ENCODE measurements around the gene PFKFB1. TPM values are rescaled to one million over a fixed set of nuclear protein-coding genes. Genes with fewer than 3 reads are reported as not detected.

Gene PFKFB1
- total and polyA plus RNA-seq, 4 donors = 2.9 to 19.2 (median 7.3) TPM

DNA sequence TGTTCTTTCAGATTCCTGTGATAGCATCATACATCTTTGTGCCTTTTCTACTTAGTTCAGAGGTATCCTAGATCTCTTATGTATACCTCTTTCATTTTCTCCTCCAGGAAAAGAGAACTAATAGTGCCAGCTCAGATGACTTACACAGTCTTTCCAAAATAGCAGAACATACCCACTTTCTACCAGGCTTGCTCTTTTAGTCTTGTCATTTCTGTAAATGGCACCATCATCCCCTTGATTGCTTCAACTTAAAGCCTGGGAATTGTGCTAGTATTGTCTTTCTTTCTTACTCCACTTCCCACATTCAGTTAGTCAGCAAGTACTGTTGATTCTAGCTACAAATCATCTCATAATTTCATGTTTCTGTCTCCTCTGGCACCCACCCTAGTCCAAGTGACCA is 11.3 kb upstream of the PFKFB1 start:
- no peak overlapping the region for H3K9ac ChIP-seq (ENCODE audit: low read depth in 1 of 2, low read length in 2 of 2)
- no peak for DNase-seq (ENCODE audit: low spot score)
- no peak overlapping the region for H3K27ac ChIP-seq (ENCODE audit: low read depth in 1 of 2, low read length in 2 of 2)
- peaks cover 23 to 36% (median 30%) of the 10 kb centered on the region in 4 donors for H3K4me1 ChIP-seq (ENCODE audit: control insufficient read depth in 4 of 4, insufficient read depth in 4 of 4, low read length in 3 of 4)
- H3K4me3 ChIP-seq (ENCODE audit: low read depth in 1 of 3, low read length in 3 of 3) = no peak overlapping the region
- H3K9me3 ChIP-seq (ENCODE audit: control insufficient read depth in 4 of 4, low read length in 3 of 4) = no peaks in the 10 kb centered on the region
- H3K27me3 ChIP-seq (ENCODE audit: control insufficient read depth in 4 of 4, insufficient read depth in 4 of 4, low read length in 3 of 4) = no peaks in the 10 kb centered on the region
- H3K36me3 ChIP-seq (ENCODE audit: control insufficient read depth in 4 of 4, insufficient read depth in 3 of 4, low read depth in 1 of 4, low read length in 3 of 4) = peaks cover 3 to 13% (median 3%) of the 10 kb centered on the region in 4 donors
- TF ChIP-seq RXRA (IDR thresholded peaks at IDR 0.05) = no peak
- TF ChIP-seq FOXA1 (IDR thresholded peaks at IDR 0.05) = no peak
- TF ChIP-seq YY1 (IDR thresholded peaks at IDR 0.05) = no peak
- TF ChIP-seq, protein P1, sequence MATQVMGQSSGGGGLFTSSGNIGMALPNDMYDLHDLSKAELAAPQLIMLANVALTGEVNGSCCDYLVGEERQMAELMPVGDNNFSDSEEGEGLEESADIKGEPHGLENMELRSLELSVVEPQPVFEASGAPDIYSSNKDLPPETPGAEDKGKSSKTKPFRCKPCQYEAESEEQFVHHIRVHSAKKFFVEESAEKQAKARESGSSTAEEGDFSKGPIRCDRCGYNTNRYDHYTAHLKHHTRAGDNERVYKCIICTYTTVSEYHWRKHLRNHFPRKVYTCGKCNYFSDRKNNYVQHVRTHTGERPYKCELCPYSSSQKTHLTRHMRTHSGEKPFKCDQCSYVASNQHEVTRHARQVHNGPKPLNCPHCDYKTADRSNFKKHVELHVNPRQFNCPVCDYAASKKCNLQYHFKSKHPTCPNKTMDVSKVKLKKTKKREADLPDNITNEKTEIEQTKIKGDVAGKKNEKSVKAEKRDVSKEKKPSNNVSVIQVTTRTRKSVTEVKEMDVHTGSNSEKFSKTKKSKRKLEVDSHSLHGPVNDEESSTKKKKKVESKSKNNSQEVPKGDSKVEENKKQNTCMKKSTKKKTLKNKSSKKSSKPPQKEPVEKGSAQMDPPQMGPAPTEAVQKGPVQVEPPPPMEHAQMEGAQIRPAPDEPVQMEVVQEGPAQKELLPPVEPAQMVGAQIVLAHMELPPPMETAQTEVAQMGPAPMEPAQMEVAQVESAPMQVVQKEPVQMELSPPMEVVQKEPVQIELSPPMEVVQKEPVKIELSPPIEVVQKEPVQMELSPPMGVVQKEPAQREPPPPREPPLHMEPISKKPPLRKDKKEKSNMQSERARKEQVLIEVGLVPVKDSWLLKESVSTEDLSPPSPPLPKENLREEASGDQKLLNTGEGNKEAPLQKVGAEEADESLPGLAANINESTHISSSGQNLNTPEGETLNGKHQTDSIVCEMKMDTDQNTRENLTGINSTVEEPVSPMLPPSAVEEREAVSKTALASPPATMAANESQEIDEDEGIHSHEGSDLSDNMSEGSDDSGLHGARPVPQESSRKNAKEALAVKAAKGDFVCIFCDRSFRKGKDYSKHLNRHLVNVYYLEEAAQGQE (IDR thresholded peaks at IDR 0.05) = no peak
- TF ChIP-seq GABPA (IDR thresholded peaks at IDR 0.05 in 1 of 2, conservative IDR thresholded peaks at IDR 0.05 in 1 of 2) = no peak
- TF ChIP-seq, protein P2, sequence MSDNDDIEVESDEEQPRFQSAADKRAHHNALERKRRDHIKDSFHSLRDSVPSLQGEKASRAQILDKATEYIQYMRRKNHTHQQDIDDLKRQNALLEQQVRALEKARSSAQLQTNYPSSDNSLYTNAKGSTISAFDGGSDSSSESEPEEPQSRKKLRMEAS (IDR thresholded peaks at IDR 0.05) = no peak
- TF ChIP-seq FOXA2 (IDR thresholded peaks at IDR 0.05) = no peak
- TF ChIP-seq, protein P3, sequence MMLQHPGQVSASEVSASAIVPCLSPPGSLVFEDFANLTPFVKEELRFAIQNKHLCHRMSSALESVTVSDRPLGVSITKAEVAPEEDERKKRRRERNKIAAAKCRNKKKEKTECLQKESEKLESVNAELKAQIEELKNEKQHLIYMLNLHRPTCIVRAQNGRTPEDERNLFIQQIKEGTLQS (IDR thresholded peaks at IDR 0.05) = no peak
- TF ChIP-seq, protein P4, sequence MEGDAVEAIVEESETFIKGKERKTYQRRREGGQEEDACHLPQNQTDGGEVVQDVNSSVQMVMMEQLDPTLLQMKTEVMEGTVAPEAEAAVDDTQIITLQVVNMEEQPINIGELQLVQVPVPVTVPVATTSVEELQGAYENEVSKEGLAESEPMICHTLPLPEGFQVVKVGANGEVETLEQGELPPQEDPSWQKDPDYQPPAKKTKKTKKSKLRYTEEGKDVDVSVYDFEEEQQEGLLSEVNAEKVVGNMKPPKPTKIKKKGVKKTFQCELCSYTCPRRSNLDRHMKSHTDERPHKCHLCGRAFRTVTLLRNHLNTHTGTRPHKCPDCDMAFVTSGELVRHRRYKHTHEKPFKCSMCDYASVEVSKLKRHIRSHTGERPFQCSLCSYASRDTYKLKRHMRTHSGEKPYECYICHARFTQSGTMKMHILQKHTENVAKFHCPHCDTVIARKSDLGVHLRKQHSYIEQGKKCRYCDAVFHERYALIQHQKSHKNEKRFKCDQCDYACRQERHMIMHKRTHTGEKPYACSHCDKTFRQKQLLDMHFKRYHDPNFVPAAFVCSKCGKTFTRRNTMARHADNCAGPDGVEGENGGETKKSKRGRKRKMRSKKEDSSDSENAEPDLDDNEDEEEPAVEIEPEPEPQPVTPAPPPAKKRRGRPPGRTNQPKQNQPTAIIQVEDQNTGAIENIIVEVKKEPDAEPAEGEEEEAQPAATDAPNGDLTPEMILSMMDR (IDR thresholded peaks at IDR 0.05; ENCODE audit: low read depth, low read length, missing input control) = no peak
- no peak for TF ChIP-seq JUND (IDR thresholded peaks at IDR 0.05)
- TF ChIP-seq HNF4A (conservative IDR thresholded peaks at IDR 0.05) = no peak

DNA sequence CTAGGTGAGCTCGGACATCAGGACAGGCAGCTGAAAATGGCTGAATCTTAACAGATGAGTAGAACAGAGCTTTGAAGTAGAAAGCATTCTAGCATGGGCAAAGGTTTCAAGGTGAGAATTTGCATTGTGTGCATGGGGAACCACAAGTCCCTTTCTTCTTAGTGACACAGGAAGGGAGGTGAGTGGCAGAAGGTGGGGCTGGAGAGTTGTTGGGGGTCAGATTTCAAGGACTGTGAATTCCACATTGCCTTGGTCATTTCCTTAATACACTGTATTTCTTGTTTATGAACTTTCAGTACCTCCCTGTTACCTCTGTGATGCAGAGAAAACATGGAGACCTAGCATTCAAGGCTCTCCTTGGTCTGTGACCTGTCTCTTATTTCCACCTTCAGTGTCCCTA is 10.2 kb upstream of the PFKFB1 start:
- Histone ChIP-seq H3K9me3 (ENCODE audit: control insufficient read depth in 4 of 4, low read length in 3 of 4) (no peaks in the 10 kb centered on the region), H3K4me1 (ENCODE audit: control insufficient read depth in 4 of 4, insufficient read depth in 4 of 4, low read length in 3 of 4) (peaks cover 18 to 39% (median 29%) of the 10 kb centered on the region in 4 donors), H3K27me3 (ENCODE audit: control insufficient read depth in 4 of 4, insufficient read depth in 4 of 4, low read length in 3 of 4) (no peaks in the 10 kb centered on the region), H3K36me3 (ENCODE audit: control insufficient read depth in 4 of 4, insufficient read depth in 3 of 4, low read depth in 1 of 4, low read length in 3 of 4) (peaks cover 3 to 13% (median 3%) of the 10 kb centered on the region in 4 donors), H3K4me3 (ENCODE audit: low read depth in 1 of 3, low read length in 3 of 3) (no peak overlapping the region), H3K9ac (ENCODE audit: low read depth in 1 of 2, low read length in 2 of 2) (no peak overlapping the region), H3K27ac (ENCODE audit: low read depth in 1 of 2, low read length in 2 of 2) (no peak overlapping the region)
- 92% methylated on average over 1 of the region's 1 CpG for whole genome bisulfite sequencing
- DNase-seq (ENCODE audit: low spot score) = no peak
- TF ChIP-seq, protein P2 (IDR thresholded peaks at IDR 0.05) = no peak
- TF ChIP-seq EGR1 (IDR thresholded peaks at IDR 0.05; ENCODE audit: low read depth in 2 of 2) = no peak
- no peak for TF ChIP-seq NR2F2 (IDR thresholded peaks at IDR 0.05)
- TF ChIP-seq, protein P5, sequence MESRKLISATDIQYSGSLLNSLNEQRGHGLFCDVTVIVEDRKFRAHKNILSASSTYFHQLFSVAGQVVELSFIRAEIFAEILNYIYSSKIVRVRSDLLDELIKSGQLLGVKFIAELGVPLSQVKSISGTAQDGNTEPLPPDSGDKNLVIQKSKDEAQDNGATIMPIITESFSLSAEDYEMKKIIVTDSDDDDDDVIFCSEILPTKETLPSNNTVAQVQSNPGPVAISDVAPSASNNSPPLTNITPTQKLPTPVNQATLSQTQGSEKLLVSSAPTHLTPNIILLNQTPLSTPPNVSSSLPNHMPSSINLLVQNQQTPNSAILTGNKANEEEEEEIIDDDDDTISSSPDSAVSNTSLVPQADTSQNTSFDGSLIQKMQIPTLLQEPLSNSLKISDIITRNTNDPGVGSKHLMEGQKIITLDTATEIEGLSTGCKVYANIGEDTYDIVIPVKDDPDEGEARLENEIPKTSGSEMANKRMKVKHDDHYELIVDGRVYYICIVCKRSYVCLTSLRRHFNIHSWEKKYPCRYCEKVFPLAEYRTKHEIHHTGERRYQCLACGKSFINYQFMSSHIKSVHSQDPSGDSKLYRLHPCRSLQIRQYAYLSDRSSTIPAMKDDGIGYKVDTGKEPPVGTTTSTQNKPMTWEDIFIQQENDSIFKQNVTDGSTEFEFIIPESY (IDR thresholded peaks at IDR 0.05) = no peak
